ENCODE data around the gene YEATS2.

DNA sequence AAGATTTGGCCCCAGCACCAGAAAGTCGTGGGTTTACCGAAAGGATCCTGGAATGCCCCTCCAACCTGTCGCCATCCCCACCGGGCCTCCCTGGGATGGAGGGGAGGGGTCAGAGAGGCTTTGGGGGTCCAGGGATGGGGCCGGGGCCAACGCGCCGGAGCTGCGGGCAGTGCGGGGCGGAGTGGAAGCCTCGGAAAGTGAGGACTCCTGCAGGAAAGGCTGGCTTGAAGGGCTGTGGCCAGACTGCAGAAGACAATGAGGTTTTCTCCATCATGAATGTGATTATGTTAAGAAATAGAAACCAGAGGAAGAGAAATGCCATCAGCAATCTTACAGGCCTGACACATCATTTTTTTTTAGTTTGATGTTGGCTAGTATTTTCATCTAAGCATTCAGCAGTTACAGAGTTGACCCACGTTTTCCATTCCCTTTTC, 738 bp downstream of the YEATS2 start:
- TF ChIP-seq POLR2A (IDR thresholded peaks at IDR 0.05; ENCODE audit: low read length) (no peak), CHD2 (IDR thresholded peaks at IDR 0.05; ENCODE audit: low read length, partially characterized antibody) (no peak), JUNB (IDR thresholded peaks at IDR 0.05) (no peak), MAZ (IDR thresholded peaks at IDR 0.05; ENCODE audit: borderline replicate concordance, low read depth, low read length) (no peak), RFX5 (IDR thresholded peaks at IDR 0.05) (no peak)
- TF ChIP-seq, protein P1, sequence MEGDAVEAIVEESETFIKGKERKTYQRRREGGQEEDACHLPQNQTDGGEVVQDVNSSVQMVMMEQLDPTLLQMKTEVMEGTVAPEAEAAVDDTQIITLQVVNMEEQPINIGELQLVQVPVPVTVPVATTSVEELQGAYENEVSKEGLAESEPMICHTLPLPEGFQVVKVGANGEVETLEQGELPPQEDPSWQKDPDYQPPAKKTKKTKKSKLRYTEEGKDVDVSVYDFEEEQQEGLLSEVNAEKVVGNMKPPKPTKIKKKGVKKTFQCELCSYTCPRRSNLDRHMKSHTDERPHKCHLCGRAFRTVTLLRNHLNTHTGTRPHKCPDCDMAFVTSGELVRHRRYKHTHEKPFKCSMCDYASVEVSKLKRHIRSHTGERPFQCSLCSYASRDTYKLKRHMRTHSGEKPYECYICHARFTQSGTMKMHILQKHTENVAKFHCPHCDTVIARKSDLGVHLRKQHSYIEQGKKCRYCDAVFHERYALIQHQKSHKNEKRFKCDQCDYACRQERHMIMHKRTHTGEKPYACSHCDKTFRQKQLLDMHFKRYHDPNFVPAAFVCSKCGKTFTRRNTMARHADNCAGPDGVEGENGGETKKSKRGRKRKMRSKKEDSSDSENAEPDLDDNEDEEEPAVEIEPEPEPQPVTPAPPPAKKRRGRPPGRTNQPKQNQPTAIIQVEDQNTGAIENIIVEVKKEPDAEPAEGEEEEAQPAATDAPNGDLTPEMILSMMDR (IDR thresholded peaks at IDR 0.05), result no peak
- TF ChIP-seq, protein P2, sequence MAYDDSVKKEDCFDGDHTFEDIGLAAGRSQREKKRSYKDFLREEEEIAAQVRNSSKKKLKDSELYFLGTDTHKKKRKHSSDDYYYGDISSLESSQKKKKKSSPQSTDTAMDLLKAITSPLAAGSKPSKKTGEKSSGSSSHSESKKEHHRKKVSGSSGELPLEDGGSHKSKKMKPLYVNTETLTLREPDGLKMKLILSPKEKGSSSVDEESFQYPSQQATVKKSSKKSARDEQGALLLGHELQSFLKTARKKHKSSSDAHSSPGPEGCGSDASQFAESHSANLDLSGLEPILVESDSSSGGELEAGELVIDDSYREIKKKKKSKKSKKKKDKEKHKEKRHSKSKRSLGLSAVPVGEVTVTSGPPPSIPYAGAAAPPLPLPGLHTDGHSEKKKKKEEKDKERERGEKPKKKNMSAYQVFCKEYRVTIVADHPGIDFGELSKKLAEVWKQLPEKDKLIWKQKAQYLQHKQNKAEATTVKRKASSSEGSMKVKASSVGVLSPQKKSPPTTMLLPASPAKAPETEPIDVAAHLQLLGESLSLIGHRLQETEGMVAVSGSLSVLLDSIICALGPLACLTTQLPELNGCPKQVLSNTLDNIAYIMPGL (CRISPR knock-in tag; IDR thresholded peaks at IDR 0.05; ENCODE audit: borderline replicate concordance), result no peak
- TF ChIP-seq, protein P3, sequence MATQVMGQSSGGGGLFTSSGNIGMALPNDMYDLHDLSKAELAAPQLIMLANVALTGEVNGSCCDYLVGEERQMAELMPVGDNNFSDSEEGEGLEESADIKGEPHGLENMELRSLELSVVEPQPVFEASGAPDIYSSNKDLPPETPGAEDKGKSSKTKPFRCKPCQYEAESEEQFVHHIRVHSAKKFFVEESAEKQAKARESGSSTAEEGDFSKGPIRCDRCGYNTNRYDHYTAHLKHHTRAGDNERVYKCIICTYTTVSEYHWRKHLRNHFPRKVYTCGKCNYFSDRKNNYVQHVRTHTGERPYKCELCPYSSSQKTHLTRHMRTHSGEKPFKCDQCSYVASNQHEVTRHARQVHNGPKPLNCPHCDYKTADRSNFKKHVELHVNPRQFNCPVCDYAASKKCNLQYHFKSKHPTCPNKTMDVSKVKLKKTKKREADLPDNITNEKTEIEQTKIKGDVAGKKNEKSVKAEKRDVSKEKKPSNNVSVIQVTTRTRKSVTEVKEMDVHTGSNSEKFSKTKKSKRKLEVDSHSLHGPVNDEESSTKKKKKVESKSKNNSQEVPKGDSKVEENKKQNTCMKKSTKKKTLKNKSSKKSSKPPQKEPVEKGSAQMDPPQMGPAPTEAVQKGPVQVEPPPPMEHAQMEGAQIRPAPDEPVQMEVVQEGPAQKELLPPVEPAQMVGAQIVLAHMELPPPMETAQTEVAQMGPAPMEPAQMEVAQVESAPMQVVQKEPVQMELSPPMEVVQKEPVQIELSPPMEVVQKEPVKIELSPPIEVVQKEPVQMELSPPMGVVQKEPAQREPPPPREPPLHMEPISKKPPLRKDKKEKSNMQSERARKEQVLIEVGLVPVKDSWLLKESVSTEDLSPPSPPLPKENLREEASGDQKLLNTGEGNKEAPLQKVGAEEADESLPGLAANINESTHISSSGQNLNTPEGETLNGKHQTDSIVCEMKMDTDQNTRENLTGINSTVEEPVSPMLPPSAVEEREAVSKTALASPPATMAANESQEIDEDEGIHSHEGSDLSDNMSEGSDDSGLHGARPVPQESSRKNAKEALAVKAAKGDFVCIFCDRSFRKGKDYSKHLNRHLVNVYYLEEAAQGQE (IDR thresholded peaks at IDR 0.05), result no peak
